ENCODE measurements around the gene FAIM.
A peak's percentile ranks its signal among the peaks of the same experiment; 100 is the strongest.

FAIM gene

GRCh38 chr3:138573138-138573537 is 35.4 kb upstream of the FAIM start:
- Histone ChIP-seq H2AFZ (ENCODE audit: low read length) (no peak overlapping the region), H3K36me3 (replicated peaks in 1 of 2; ENCODE audit: control insufficient read depth in 2 of 2, insufficient read depth in 2 of 2, low read length in 2 of 2) (peaks cover 0 to 11% of the 10 kb centered on the region in 2 donors), H3K18ac (ENCODE audit: low read length) (no peak overlapping the region), H3K4ac (ENCODE audit: low read length) (no peak overlapping the region), H2AK5ac (ENCODE audit: low read depth, low read length) (no peak overlapping the region), H3K79me1 (ENCODE audit: low read depth, low read length) (no peaks in the 10 kb centered on the region), H3K14ac (ENCODE audit: low read length) (no peak overlapping the region), H3K9ac (ENCODE audit: low read depth, low read length, poor library complexity) (no peak overlapping the region), H3K9me3 (replicated peaks in 1 of 2; ENCODE audit: control insufficient read depth in 2 of 2, insufficient read depth in 1 of 2, low read depth in 1 of 2, low read length in 2 of 2) (peaks cover 3 to 12% of the 10 kb centered on the region in 2 donors), H2BK5ac (ENCODE audit: low read length) (no peak overlapping the region), H3K4me2 (ENCODE audit: insufficient read depth, low read length, poor library complexity, severe bottlenecking) (no peak overlapping the region), H4K8ac (ENCODE audit: low read depth, low read length) (no peak overlapping the region), H3K27ac (replicated peaks; ENCODE audit: low read length) (no peak overlapping the region), H4K91ac (ENCODE audit: low read depth, low read length, poor library complexity) (no peak overlapping the region), H3K4me1 (ENCODE audit: control insufficient read depth in 2 of 2, insufficient read depth in 1 of 2, low read depth in 1 of 2, low read length in 2 of 2) (no peaks in the 10 kb centered on the region), H3K4me3 (ENCODE audit: low read length in 2 of 2) (no peak overlapping the region), H2BK12ac (ENCODE audit: low read length) (no peak overlapping the region), H2BK120ac (ENCODE audit: low read depth, low read length) (no peak overlapping the region), H3K27me3 (ENCODE audit: control insufficient read depth in 3 of 3, insufficient read depth in 3 of 3, low read depth in 1 of 3, low read length in 3 of 3) (no peaks in the 10 kb centered on the region), H3K23ac (ENCODE audit: low read depth, low read length, poor library complexity) (no peak overlapping the region), H2BK15ac (ENCODE audit: low read length) (no peak overlapping the region)
- no peak for DNase-seq (ENCODE audit: low spot score)
- WGBS, 2 donors (ENCODE audit: extremely low coverage in 2 of 2, insufficient read length in 2 of 2, insufficient replicate concordance in 1 of 2): no CpG with 5 or more reads among the region's 1 CpG

- Histone ChIP-seq H3K79me1 (ENCODE audit: low read depth, low read length) (no peaks in the 10 kb centered on the region), H3K18ac (ENCODE audit: low read length) (no peak overlapping the region), H2AFZ (ENCODE audit: low read length) (no peak overlapping the region), H3K36me3 (replicated peaks in 1 of 2; ENCODE audit: control insufficient read depth in 2 of 2, insufficient read depth in 2 of 2, low read length in 2 of 2) (no peaks in the 10 kb centered on the region), H3K9ac (ENCODE audit: low read depth, low read length, poor library complexity) (no peak overlapping the region), H4K91ac (ENCODE audit: low read depth, low read length, poor library complexity) (no peak overlapping the region), H3K27ac (replicated peaks; ENCODE audit: low read length) (no peak overlapping the region), H2AK5ac (ENCODE audit: low read depth, low read length) (no peak overlapping the region), H2BK15ac (ENCODE audit: low read length) (no peak overlapping the region), H3K4me1 (ENCODE audit: control insufficient read depth in 2 of 2, insufficient read depth in 1 of 2, low read depth in 1 of 2, low read length in 2 of 2) (peaks cover 4 to 8% of the 10 kb centered on the region in 2 donors), H3K4me2 (ENCODE audit: insufficient read depth, low read length, poor library complexity, severe bottlenecking) (no peak overlapping the region), H2BK120ac (ENCODE audit: low read depth, low read length) (no peak overlapping the region), H3K23ac (ENCODE audit: low read depth, low read length, poor library complexity) (no peak overlapping the region), H3K4me3 (ENCODE audit: low read length in 2 of 2) (no peak overlapping the region), H3K27me3 (ENCODE audit: control insufficient read depth in 3 of 3, insufficient read depth in 3 of 3, low read depth in 1 of 3, low read length in 3 of 3) (no peaks in the 10 kb centered on the region), H2BK12ac (ENCODE audit: low read length) (no peak overlapping the region), H2BK5ac (ENCODE audit: low read length) (no peak overlapping the region), H3K4ac (ENCODE audit: low read length) (no peak overlapping the region), H3K14ac (ENCODE audit: low read length) (no peak overlapping the region), H3K9me3 (replicated peaks in 1 of 2; ENCODE audit: control insufficient read depth in 2 of 2, insufficient read depth in 1 of 2, low read depth in 1 of 2, low read length in 2 of 2) (peaks cover 3 to 8% of the 10 kb centered on the region in 2 donors), H4K8ac (ENCODE audit: low read depth, low read length) (no peak overlapping the region)
- WGBS, 2 donors (ENCODE audit: extremely low coverage in 2 of 2, insufficient read length in 2 of 2, insufficient replicate concordance in 1 of 2): no CpG with 5 or more reads among the region's 4 CpGs
- no peak for DNase-seq (ENCODE audit: low spot score)
Measured at GRCh38 chr3:138578141-138578540, 30.4 kb upstream of the FAIM start.

- Histone ChIP-seq H3K36me3 (replicated peaks in 1 of 2; ENCODE audit: control insufficient read depth in 2 of 2, insufficient read depth in 2 of 2, low read length in 2 of 2) (no peaks in the 10 kb centered on the region), H4K8ac (ENCODE audit: low read depth, low read length) (no peak overlapping the region), H3K23ac (ENCODE audit: low read depth, low read length, poor library complexity) (no peak overlapping the region), H3K4me1 (ENCODE audit: control insufficient read depth in 2 of 2, insufficient read depth in 1 of 2, low read depth in 1 of 2, low read length in 2 of 2) (peaks cover 4 to 8% of the 10 kb centered on the region in 2 donors), H3K4me2 (ENCODE audit: insufficient read depth, low read length, poor library complexity, severe bottlenecking) (no peak overlapping the region), H3K4me3 (ENCODE audit: low read length in 2 of 2) (no peak overlapping the region), H3K27ac (replicated peaks; ENCODE audit: low read length) (no peak overlapping the region), H2AFZ (ENCODE audit: low read length) (peak overlapping the region; percentile 56), H2BK15ac (ENCODE audit: low read length) (no peak overlapping the region), H2BK5ac (ENCODE audit: low read length) (no peak overlapping the region), H3K14ac (ENCODE audit: low read length) (no peak overlapping the region), H3K9me3 (replicated peaks in 1 of 2; ENCODE audit: control insufficient read depth in 2 of 2, insufficient read depth in 1 of 2, low read depth in 1 of 2, low read length in 2 of 2) (peaks cover 0 to 1% of the 10 kb centered on the region in 2 donors), H3K4ac (ENCODE audit: low read length) (no peak overlapping the region), H3K27me3 (ENCODE audit: control insufficient read depth in 3 of 3, insufficient read depth in 3 of 3, low read depth in 1 of 3, low read length in 3 of 3) (no peaks in the 10 kb centered on the region), H3K79me1 (ENCODE audit: low read depth, low read length) (no peaks in the 10 kb centered on the region), H4K91ac (ENCODE audit: low read depth, low read length, poor library complexity) (no peak overlapping the region), H2BK12ac (ENCODE audit: low read length) (no peak overlapping the region), H2AK5ac (ENCODE audit: low read depth, low read length) (no peak overlapping the region), H2BK120ac (ENCODE audit: low read depth, low read length) (no peak overlapping the region), H3K18ac (ENCODE audit: low read length) (no peak overlapping the region), H3K9ac (ENCODE audit: low read depth, low read length, poor library complexity) (no peak overlapping the region)
- no peak for DNase-seq (ENCODE audit: low spot score)
- WGBS, 2 donors (ENCODE audit: extremely low coverage in 2 of 2, insufficient read length in 2 of 2, insufficient replicate concordance in 1 of 2): no CpG with 5 or more reads among the region's 6 CpGs
Measured at GRCh38 chr3:138578961-138579574, 29.5 kb upstream of the FAIM start.

- H3K79me1 ChIP-seq (ENCODE audit: low read depth, low read length): no peaks in the 10 kb centered on the region
- H3K4me1 ChIP-seq (ENCODE audit: control insufficient read depth in 2 of 2, insufficient read depth in 1 of 2, low read depth in 1 of 2, low read length in 2 of 2): no peaks in the 10 kb centered on the region
- no peak overlapping the region for H3K27ac ChIP-seq (replicated peaks; ENCODE audit: low read length)
- no peak overlapping the region for H3K4me2 ChIP-seq (ENCODE audit: insufficient read depth, low read length, poor library complexity, severe bottlenecking)
- H3K27me3 ChIP-seq (ENCODE audit: control insufficient read depth in 3 of 3, insufficient read depth in 3 of 3, low read depth in 1 of 3, low read length in 3 of 3): no peaks in the 10 kb centered on the region
- H3K14ac ChIP-seq (ENCODE audit: low read length): no peak overlapping the region
- H2BK15ac ChIP-seq (ENCODE audit: low read length): no peak overlapping the region
- no peak overlapping the region for H3K9ac ChIP-seq (ENCODE audit: low read depth, low read length, poor library complexity)
- H3K9me3 ChIP-seq (replicated peaks in 1 of 2; ENCODE audit: control insufficient read depth in 2 of 2, insufficient read depth in 1 of 2, low read depth in 1 of 2, low read length in 2 of 2): no peaks in the 10 kb centered on the region
- no CpG with 5 or more reads among the region's 1 CpG for WGBS, 2 donors (ENCODE audit: extremely low coverage in 2 of 2, insufficient read length in 2 of 2, insufficient replicate concordance in 1 of 2)
- DNase-seq (ENCODE audit: low spot score): no peak
- peaks cover 0 to 29% of the 10 kb centered on the region in 2 donors for H3K36me3 ChIP-seq (replicated peaks in 1 of 2; ENCODE audit: control insufficient read depth in 2 of 2, insufficient read depth in 2 of 2, low read length in 2 of 2)
- H3K23ac ChIP-seq (ENCODE audit: low read depth, low read length, poor library complexity): no peak overlapping the region
- no peak overlapping the region for H3K18ac ChIP-seq (ENCODE audit: low read length)
- no peak overlapping the region for H3K4me3 ChIP-seq (ENCODE audit: low read length in 2 of 2)
- H2AFZ ChIP-seq (ENCODE audit: low read length): no peak overlapping the region
- no peak overlapping the region for H4K91ac ChIP-seq (ENCODE audit: low read depth, low read length, poor library complexity)
- no peak overlapping the region for H2BK5ac ChIP-seq (ENCODE audit: low read length)
- no peak overlapping the region for H2AK5ac ChIP-seq (ENCODE audit: low read depth, low read length)
- H3K4ac ChIP-seq (ENCODE audit: low read length): no peak overlapping the region
- H4K8ac ChIP-seq (ENCODE audit: low read depth, low read length): no peak overlapping the region
- H2BK120ac ChIP-seq (ENCODE audit: low read depth, low read length): no peak overlapping the region
- no peak overlapping the region for H2BK12ac ChIP-seq (ENCODE audit: low read length)
Measured at GRCh38 chr3:138587374-138587773, 21.2 kb upstream of the FAIM start.

All from neuronal stem cell (in vitro differentiated cells).